GM21737 (cell line): ENCODE data around the gene CCBE1.

Experiments used
- ATAC-seq: cut with Tn5 transposase; IDR thresholded peaks from one replicate; pipeline ENCODE4 v1.9.1; 2021; ENCODE audit warnings: mild to moderate bottlenecking, moderate library complexity; ENCODE audit not compliant: unreplicated experiment

Gene CCBE1

GRCh38 chr18:59576541-59577385, 120.5 kb downstream of the CCBE1 start:
- no peak for ATAC-seq

GRCh38 chr18:59575995-59576394, 121.2 kb downstream of the CCBE1 start:
- no peak for ATAC-seq

GRCh38 chr18:59573962-59574361, 123.3 kb downstream of the CCBE1 start:
- no peak for ATAC-seq

DNA sequence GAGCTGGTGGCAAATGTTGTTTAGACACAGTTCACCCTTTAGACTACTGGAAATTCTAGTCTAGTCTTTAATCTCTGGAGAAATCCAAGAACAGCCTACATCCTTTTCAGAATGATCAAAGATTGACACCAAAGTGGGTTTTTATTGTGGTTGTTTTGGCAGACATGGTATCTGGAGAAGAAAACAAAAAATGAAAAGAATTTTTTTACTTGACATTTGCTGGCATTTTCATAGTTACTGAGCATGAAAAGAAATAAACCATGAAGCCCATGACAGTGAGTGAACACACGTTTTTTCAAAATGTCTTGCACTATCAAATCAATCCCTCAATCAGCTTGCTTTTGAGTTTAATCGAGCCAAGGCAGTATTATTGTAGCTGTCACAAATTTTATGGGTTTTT, 125.3 kb downstream of the CCBE1 start:
- no peak for ATAC-seq

- no peak for ATAC-seq
Observed at GRCh38 chr18:59570796-59571195, 126.4 kb downstream of the CCBE1 start.

GRCh38 chr18:59570101-59570775, 127.0 kb downstream of the CCBE1 start:
- no peak for ATAC-seq

DNA sequence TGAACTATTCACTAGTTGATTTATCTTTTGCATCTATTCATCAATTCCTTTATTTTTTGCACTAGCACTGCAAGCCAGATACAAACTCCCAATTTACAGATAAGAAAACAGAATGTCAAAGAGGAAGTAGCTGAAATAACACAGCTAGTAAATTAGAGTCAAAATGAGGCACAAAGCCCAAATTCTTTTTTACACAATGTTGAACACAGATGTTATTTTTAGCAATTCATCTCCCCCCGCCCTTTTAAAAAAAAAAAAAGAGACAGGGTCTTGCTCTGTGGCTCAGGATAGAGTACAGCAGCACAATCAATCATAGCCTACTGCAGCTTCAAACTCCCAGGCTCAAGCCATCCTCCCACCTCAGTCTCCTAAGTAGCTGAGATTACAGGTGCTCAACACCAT, 127.8 kb downstream of the CCBE1 start:
- no peak for ATAC-seq

- ATAC-seq = no peak
Observed at GRCh38 chr18:59567431-59567830, 129.8 kb downstream of the CCBE1 start.

DNA sequence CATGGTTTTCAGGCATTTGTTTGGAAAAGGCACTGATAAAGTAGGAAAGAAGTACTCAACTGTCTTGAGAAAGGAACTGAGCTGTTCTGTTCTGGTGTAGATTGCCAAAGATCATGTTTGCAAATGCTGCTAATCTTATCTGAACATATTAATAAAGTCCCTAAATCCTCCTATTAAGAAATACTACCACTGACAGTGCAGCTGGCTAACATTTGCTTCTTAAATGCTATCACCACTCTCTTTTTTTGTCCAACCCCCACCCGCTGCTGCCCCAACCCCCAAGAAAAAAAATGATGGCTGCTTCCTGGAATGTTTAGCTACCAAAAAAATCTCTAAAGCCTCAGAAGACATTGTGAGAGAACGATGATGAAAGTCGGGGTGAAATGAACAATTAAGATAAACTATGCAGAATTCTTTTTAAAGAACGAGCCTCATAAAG, 130.7 kb downstream of the CCBE1 start:
- ATAC-seq = no peak

GRCh38 chr18:59565957-59566356, 131.3 kb downstream of the CCBE1 start:
- no peak for ATAC-seq

- ATAC-seq = no peak
Observed at GRCh38 chr18:59564561-59564960, 132.7 kb downstream of the CCBE1 start.

- no peak for ATAC-seq
Observed at GRCh38 chr18:59563176-59563785, 133.9 kb downstream of the CCBE1 start.

GRCh38 chr18:59562751-59563150, 134.5 kb downstream of the CCBE1 start:
- no peak for ATAC-seq

DNA sequence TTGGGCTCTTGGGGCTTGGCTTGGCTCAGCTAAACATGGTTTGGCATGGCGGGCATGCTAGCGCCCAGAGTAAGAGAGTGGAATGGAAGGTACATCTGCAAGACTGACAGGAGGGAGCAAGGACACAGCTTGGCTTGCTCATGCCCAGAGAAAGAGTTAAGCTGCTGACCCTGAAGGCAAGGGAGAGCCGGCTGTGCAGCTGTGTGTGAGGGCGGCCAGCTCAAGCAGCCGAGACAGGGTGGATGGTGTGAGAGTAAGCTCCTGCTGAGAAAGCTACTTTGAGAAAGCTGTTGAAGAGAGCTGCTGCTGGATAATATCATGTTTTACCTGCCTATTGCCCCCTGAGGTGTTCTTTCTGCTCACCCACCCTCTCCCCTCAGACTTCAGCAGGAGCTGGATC, 135.6 kb downstream of the CCBE1 start:
- no peak for ATAC-seq

- ATAC-seq = no peak
Observed at GRCh38 chr18:59560556-59560955, 136.7 kb downstream of the CCBE1 start.

DNA sequence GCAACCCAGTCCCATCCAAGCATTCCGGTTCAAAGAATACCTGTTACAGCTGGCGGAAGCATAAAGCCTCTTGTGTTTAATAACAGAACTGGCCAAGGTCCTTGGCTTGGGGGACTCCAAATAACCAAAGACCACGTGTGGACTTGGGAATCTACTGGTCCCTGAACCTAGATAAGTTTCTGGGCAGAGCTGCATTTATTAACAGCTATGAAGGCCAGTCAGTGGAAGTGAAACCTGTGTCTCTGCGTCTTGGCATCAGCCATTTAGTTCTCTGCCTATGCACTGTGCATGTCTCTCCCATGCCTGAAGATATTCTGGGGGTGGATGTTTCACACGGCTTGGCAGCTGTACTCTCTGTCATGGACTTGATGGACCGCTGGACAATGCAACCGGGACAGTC, 137.7 kb downstream of the CCBE1 start:
- no peak for ATAC-seq

- no peak for ATAC-seq
Observed at GRCh38 chr18:59555995-59556659, 141.1 kb downstream of the CCBE1 start.

- ATAC-seq = no peak
Observed at GRCh38 chr18:59554796-59555335, 142.4 kb downstream of the CCBE1 start.

DNA sequence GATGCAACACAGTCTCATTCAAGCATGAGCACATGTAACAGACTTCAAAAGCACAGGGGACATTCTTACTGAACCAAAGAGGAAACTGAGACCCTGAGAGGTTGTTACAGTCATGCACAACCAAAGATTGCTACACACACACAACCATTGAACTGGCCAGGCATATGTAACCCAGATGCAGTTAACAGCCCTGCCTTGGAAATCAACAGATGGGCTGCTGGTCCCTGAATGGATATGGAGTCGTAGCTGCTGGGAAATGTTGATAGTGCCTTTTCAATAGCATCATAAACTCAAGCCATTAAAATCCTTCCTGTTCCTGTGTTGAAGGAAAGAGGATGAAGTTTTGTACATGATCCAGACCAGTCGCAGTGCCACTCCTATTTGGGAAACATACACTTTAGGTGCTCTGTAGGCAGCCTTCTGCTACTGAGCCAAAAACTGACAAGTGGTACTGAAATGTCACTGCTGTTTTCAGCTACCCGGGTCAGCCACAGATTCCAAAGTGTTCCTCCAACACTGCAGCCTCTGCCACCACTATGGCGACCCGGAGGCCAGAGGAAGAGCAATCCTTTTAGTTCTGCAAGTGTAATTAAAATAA, 143.9 kb downstream of the CCBE1 start:
- no peak for ATAC-seq

DNA sequence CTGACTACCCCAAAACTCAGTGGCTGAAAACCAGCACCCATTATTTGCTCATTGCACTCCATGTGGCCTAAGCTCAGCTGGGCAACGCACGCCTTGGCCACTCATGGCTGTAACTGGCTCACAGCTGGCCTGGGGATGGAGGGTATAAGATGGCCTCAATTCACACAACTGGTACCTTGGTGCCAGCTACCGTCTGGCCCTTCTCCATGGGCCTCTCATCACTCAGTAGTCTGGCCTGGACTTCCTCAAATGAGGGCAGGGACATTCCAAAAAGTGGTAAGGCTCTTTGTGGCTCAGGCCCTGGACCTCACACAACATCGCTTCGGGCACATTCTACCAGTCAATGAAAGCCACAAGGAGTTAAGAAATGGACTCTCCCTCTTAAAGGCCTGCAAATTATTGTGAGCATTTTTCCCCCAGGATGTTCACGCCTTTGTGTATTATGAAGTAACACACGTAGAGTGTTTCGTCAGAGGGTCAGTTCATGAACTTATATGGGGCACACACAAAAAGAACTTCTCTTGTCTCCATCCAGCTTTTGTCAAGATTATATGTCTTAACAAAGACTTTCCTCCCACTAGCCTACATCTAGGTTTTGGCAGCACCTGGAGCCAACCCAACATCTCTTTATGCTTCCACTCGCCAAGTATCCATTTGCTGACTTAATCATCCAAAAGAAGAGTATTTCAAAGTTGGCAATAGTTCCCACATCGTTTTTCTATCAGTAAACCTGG, 145.2 kb downstream of the CCBE1 start:
- no peak for ATAC-seq
